Endothelial cell (in vitro differentiated cells): ENCODE data around the gene SIRPA. TPM values are rescaled to one million over a fixed set of nuclear protein-coding genes. Genes with fewer than 3 reads are reported as not detected.

Source experiments
- DNase-seq: peaks from one replicate; pipeline ENCODE4 v3.0.0; 2021; ENCODE audit warnings: low spot score
- H3K27ac Mint-ChIP-seq: one replicate; pipeline ENCODE4 v1.8.0; 2021; ENCODE audit warnings: mixed read lengths, inconsistent platforms; ENCODE audit not compliant: unreplicated experiment
- H3K27me3 Mint-ChIP-seq: one replicate; pipeline ENCODE4 v1.8.0; 2021; ENCODE audit warnings: mild to moderate bottlenecking, moderate library complexity, mixed read lengths, inconsistent platforms; ENCODE audit not compliant: unreplicated experiment
- H3K36me3 Mint-ChIP-seq: one replicate; pipeline ENCODE4 v1.8.0; 2021; ENCODE audit warnings: mild to moderate bottlenecking, low read depth, mixed read lengths, inconsistent platforms; ENCODE audit not compliant: unreplicated experiment
- H3K4me1 Mint-ChIP-seq: one replicate; pipeline ENCODE4 v1.8.0; 2021; ENCODE audit warnings: mild to moderate bottlenecking, mixed read lengths, inconsistent platforms; ENCODE audit not compliant: unreplicated experiment
- H3K4me3 Mint-ChIP-seq: one replicate; pipeline ENCODE4 v1.8.0; 2021; ENCODE audit warnings: mild to moderate bottlenecking, mixed read lengths, inconsistent platforms; ENCODE audit not compliant: unreplicated experiment
- H3K9me3 Mint-ChIP-seq: one replicate; pipeline ENCODE4 v1.8.0; 2021; ENCODE audit warnings: mixed read lengths, inconsistent platforms; ENCODE audit not compliant: unreplicated experiment
- CTCF ChIP-seq: fragments of 200-600 bp; sonication (generic); IDR thresholded peaks from one replicate; pipeline ENCODE4 v1.5.0; 2021; ENCODE audit warnings: antibody characterized with exemption; ENCODE audit not compliant: unreplicated experiment
- total RNA-seq: library from RNA; stranded (reverse); fragmentation: NEBNext Ultra II Directional; extraction: Animal tissue kit (Norgen Biotek cat#: 25700); gene quantifications from one replicate; pipeline ENCODE4 v1.2.1, GENCODE V29; 2021; ENCODE audit not compliant: unreplicated experiment

Gene SIRPA
- total RNA-seq, 1 donor from 2014 or later = 132 TPM

- TF ChIP-seq CTCF = no peak
- Mint-ChIP-seq H3K27ac (no peak overlapping the region), H3K4me1 (peaks cover 71% of the 10 kb centered on the region), H3K4me3 (no peak overlapping the region), H3K36me3 (peaks cover 10% of the 10 kb centered on the region), H3K9me3 (no peaks in the 10 kb centered on the region), H3K27me3 (peaks cover 25% of the 10 kb centered on the region)
- no peak for DNase-seq
These were observed 10.0 kb upstream of the SIRPA start for GRCh38 chr20:1885254-1885653.

GRCh38 chr20:1885940-1886693 is 9.1 kb upstream of the SIRPA start:
- Mint-ChIP-seq H3K4me3 (no peak overlapping the region), H3K27me3 (peaks cover 20% of the 10 kb centered on the region), H3K9me3 (no peaks in the 10 kb centered on the region), H3K36me3 (peaks cover 10% of the 10 kb centered on the region), H3K4me1 (peaks cover 72% of the 10 kb centered on the region), H3K27ac (peak overlapping the region; percentile 57)
- TF ChIP-seq CTCF = no peak
- no peak for DNase-seq

- H3K27me3 Mint-ChIP-seq = peaks cover 23% of the 10 kb centered on the region
- peaks cover 10% of the 10 kb centered on the region for H3K36me3 Mint-ChIP-seq
- H3K4me1 Mint-ChIP-seq = peaks cover 75% of the 10 kb centered on the region
- no peak for TF ChIP-seq CTCF
- no peak overlapping the region for H3K4me3 Mint-ChIP-seq
- peak overlapping the region; percentile 88 for H3K27ac Mint-ChIP-seq
- H3K9me3 Mint-ChIP-seq = no peaks in the 10 kb centered on the region
- DNase-seq = peak; percentile 68
These were observed 7.9 kb upstream of the SIRPA start for GRCh38 chr20:1887321-1887720.

GRCh38 chr20:1887756-1888155 is 7.5 kb upstream of the SIRPA start:
- H3K9me3 Mint-ChIP-seq = no peaks in the 10 kb centered on the region
- DNase-seq = no peak
- H3K36me3 Mint-ChIP-seq = peaks cover 10% of the 10 kb centered on the region
- H3K4me1 Mint-ChIP-seq = peaks cover 77% of the 10 kb centered on the region
- peak overlapping the region; percentile 44 for H3K4me3 Mint-ChIP-seq
- no peak for TF ChIP-seq CTCF
- H3K27ac Mint-ChIP-seq = peak overlapping the region; percentile 88
- H3K27me3 Mint-ChIP-seq = peaks cover 25% of the 10 kb centered on the region

- peaks cover 24% of the 10 kb centered on the region for H3K27me3 Mint-ChIP-seq
- no peak for TF ChIP-seq CTCF
- peak overlapping the region; percentile 44 for H3K4me3 Mint-ChIP-seq
- no peaks in the 10 kb centered on the region for H3K9me3 Mint-ChIP-seq
- peak overlapping the region; percentile 88 for H3K27ac Mint-ChIP-seq
- peaks cover 10% of the 10 kb centered on the region for H3K36me3 Mint-ChIP-seq
- DNase-seq = no peak
- peaks cover 71% of the 10 kb centered on the region for H3K4me1 Mint-ChIP-seq
These were observed 6.3 kb upstream of the SIRPA start for GRCh38 chr20:1888796-1889463.
